8988T (cell line): ENCODE measurements around the gene ABCC3.

Experiments used
- DNase-seq: peaks from one replicate; pipeline ENCODE4 v3.0.0; 2011

Gene ABCC3

DNA sequence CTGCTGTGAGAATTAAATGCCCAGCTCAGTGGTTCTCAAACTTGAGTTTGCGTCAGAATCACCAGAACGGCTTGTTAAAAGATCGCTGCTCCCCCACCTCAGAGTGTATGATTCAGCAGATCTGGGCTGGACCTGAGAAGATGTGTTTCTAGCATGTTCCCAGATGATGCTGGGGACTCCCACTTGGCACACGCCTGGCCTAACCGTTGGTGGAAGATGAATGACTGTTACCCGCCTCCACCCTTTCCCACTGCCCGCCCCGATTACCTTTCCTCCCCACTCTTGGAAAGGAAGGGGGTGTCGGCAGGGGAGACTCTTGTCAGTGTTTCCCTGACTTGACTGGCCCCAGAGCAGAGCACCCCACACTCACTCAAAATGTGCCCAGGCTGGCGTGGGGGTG is 29.3 kb upstream of the ABCC3 start:
- DNase-seq: no peak

DNA sequence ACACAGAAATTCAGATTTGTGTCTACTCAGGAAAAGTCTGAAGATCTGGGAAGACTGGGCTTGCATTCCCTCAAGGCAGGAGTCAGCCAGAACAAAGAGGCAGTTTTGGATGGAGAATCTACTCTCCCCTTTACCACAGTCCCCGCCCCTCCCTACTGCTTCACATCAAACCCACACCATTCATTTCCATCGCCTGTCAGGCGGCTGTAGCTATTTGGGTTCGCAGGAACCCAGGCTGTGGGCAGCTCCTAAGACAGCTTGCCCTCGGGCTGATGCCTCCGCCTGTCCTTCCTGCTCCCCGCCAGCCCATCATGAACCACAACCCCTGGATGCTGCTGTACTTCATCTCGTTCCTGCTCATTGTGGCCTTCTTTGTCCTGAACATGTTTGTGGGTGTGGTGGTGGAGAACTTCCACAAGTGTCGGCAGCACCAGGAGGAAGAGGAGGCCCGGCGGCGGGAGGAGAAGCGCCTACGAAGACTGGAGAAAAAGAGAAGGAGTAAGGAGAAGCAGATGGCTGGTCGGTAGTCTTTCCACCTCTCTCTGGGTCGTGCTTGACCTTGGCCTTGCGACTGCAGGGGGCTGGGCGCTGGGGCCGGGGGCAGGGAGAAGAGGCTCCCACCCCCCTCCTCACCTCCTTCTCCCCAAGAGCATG is 27.0 kb upstream of the ABCC3 start:
- no peak for DNase-seq

- DNase-seq: no peak
These were observed 25.8 kb upstream of the ABCC3 start for GRCh38 chr17:50608700-50609379.

- DNase-seq: no peak
These were observed 25.2 kb upstream of the ABCC3 start for GRCh38 chr17:50609380-50610074.

GRCh38 chr17:50611634-50612033 is 23.0 kb upstream of the ABCC3 start:
- no peak for DNase-seq

- DNase-seq: no peak
These were observed 22.4 kb upstream of the ABCC3 start for GRCh38 chr17:50612281-50612680.

GRCh38 chr17:50613007-50613992 is 21.4 kb upstream of the ABCC3 start:
- DNase-seq: no peak

DNA sequence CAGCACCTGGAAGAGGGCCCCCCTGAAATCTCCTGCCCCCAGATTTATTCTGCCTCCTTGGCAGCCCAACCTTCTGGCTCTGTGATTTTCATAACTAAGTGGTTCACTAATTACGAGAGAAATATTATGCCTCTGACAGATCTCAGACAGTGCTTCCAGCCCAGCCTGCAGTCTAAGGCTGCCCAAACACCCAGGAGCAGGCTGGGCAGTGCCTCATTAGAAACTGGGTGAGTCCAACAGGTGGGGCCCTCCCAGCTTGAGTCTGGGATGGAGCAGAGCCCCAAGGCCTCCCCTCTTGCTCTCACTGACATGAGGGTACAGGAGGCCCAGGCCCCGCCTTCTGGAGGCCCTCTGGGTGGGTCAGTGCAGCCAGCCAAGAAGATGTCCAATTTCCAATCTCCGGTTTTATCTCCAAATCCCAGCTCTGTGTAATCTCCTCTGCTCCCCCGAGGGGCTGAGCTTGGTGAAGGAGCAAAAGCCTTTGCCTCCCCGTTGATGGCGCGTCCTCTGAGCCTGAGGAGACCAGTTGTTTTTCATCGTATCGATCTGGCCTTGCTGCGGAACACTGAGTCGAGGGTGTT is 20.1 kb upstream of the ABCC3 start:
- DNase-seq: no peak

DNA sequence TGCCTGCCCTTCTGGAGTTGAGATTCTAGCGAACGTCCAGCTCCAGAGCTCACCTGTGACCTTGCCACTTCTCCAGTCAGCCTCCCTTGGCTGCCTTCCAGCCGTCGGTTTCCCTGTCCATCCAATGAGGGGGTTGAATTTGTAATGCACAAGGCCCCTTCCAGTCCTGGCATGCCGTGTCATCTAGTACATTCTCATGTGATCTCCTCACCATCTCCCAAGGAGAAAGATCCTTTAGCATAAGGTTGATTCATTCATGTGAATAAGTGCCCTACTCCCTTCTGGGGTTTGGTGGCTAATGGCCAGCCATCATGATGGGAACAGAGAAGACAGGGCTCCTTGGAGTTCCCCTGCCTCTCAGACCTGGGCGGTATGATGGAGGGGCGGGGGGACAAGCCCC is 18.9 kb upstream of the ABCC3 start:
- no peak for DNase-seq

DNA sequence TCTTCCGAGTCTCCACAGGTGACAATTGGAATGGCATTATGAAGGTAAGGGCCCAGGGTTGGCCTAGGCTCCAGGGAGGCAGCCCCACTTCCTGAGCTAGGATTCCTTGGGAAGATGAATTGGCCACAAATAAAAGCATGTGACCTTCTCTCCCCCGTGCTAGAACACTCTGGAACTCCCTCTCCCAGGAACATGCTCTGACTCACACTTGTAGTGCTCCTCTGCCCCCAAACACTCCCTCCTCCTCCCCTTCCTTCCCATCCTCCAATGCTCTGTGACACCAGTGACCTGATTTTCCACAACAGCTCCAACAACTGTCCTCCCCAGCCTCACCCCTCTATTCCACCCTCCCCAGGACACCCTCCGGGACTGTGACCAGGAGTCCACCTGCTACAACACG is 16.4 kb upstream of the ABCC3 start:
- no peak for DNase-seq

DNA sequence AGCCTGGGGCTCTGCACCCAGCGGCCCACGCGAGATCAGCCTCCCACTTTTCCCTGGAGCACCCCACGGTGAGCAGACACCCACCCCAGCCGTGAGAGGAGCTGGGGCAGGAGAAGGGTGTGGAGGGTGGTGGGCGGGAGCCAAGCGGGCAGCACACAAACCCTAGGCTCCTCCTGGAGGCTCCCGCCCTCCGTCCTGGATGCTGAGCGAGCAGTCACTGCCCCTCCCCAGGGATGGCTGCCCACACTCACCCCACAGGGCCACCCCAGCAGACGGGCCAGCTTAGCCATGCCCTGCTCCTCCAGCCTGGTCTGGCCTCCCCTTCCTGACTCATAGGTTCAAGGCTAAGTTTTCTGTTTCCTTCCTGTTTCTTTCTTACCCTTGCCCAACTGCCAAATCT is 15.7 kb upstream of the ABCC3 start:
- no peak for DNase-seq

DNA sequence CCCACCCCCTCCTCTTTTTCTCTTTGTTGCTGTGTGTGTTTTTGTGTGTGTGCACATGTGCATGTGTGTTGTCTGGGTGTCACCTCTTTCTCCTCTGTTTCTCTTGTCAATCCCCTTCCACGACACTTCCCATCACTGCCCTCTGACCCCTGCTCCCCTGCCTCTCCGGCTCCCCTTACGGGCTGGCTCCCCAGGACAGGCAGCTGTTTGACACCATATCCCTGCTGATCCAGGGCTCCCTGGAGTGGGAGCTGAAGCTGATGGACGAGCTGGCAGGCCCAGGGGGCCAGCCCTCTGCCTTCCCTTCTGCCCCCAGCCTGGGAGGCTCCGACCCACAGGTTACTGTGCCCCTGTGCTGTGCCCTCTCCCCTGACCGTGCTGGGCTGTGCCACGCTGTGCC is 15.2 kb upstream of the ABCC3 start:
- DNase-seq: no peak

GRCh38 chr17:50620237-50620636 is 14.4 kb upstream of the ABCC3 start:
- no peak for DNase-seq

DNA sequence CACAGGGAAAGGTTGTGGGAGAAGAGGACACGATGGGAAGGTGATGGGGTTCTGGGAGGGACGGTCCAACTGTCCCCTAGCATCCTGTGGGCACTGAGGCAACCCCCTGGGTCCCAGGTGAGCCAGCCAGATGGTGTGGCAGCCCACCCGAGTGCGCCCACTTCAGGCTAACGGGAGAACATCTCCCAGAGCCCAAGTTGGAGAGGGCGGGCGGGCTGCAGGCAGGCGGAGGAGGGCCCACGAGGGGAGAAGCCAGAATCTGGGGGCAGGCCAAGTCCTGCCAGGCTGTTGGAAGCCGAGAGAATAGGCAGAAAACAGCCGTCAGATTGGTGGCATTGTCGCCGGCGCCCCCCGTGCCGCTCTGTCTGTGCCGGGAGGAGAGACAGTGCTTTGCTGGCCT is 13.8 kb upstream of the ABCC3 start:
- peak; percentile 88 for DNase-seq

DNA sequence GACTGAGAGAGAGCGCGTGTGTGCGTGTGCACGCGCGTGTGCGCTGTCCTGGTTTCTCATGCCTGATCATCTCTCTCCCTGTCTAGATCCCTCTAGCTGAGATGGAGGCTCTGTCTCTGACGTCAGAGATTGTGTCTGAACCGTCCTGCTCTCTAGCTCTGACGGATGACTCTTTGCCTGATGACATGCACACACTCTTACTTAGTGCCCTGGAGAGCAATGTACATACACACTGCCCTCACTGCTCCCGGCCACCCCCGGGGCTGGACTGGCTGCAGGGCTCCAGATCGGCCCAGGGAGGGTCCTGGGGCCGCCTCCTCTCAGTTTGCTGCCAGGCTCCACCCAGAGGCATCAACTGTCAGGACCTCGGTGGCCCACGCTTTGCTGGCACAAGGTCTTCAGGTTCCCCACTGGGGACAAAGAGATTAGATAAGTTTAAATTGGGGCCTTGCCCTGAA is 13.1 kb upstream of the ABCC3 start:
- DNase-seq: no peak

DNA sequence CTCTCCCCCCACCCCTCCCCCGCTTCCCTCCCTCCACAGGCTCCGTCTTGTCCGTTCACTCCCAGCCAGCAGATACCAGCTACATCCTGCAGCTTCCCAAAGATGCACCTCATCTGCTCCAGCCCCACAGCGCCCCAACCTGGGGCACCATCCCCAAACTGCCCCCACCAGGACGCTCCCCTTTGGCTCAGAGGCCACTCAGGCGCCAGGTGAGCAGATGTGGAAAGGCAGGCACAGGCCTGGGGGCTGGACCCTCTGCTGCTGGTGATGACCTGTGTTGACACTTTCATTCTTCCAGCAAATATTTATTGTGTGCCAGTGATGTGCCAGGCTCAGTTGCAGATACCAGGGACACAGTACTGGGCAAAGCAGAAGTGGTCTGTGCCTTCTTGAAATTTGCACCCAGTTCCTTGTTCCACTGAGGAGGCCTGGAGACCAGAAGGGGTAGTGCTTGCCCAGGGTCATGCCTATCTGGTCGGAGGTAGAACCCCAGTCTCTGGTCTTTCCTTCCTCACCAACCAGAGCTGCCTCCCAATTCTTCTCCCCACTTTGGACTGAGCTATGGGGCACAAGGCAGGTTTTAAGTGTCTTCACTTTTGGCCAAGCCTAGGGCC is 10.3 kb upstream of the ABCC3 start:
- DNase-seq: no peak

GRCh38 chr17:50625032-50625871 is 9.4 kb upstream of the ABCC3 start:
- no peak for DNase-seq

GRCh38 chr17:50626037-50626574 is 8.6 kb upstream of the ABCC3 start:
- DNase-seq: peak; percentile 97

DNA sequence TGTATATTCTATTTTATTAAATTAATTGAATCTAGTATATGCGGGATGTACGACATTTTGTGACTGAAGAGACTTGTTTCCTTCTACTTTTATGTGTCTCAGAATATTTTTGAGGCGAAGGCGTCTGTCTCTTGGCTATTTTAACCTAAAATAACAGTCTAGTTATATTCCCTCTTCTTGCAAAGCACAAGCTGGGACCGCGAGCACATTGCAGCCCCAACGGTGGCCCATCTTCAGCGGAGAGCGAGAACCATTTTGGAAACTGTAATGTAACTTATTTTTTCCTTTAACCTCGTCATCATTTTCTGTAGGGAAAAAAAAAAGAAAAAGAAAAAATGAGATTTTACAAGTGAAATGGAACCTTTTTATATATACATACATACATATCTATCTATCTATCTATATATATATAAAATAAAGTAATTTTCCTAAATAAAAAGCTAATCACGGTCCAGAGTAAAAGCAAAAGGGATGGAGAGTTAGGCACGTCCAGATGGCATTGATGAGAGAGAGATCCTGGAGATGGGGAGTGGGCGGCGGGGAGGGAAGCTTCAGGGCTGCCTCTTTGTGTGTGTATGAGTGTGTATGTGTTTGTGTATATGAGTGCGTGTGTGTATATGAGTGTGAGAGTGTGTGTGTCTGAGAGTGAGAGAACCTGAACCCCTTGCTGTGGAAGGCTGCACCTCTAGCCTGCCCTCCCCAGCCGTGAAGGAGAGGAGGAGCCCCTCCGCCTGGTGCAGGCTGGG is 7.5 kb upstream of the ABCC3 start:
- no peak for DNase-seq
